Loucy (cell line): ENCODE results near the gene NIN.
A peak's percentile ranks its signal among the peaks of the same experiment; 100 is the strongest.

Experiments used
- H2AFZ ChIP-seq: fragments of 200-600 bp; sonication (generic); 2 replicates; pipeline ENCODE4 v1.6.0; 2016; ENCODE audit warnings: antibody characterized with exemption, mild to moderate bottlenecking, low read length, moderate library complexity
- H3F3A ChIP-seq: fragments of 200-600 bp; 2 replicates; pipeline ENCODE4 v1.6.0; 2016; ENCODE audit warnings: antibody characterized with exemption, low read depth, mild to moderate bottlenecking
- H3K27me3 ChIP-seq: fragments of 200-600 bp; sonication (generic); 2 replicates; pipeline ENCODE4 v1.6.1; 2014; ENCODE audit warnings: low read length, mild to moderate bottlenecking; ENCODE audit not compliant: insufficient read depth, poor library complexity, severe bottlenecking
- H3K36me3 ChIP-seq: fragments of 200-600 bp; sonication (generic); 2 replicates; pipeline ENCODE4 v1.6.1; 2016; ENCODE audit warnings: low read length; ENCODE audit not compliant: insufficient read depth
- H3K4me1 ChIP-seq: fragments of 200-600 bp; sonication (generic); 2 replicates; pipeline ENCODE4 v1.5.1; 2014; ENCODE audit warnings: low read length, mild to moderate bottlenecking; ENCODE audit not compliant: insufficient read depth, poor library complexity, severe bottlenecking
- H3K4me2 ChIP-seq: fragments of 200-600 bp; sonication (generic); 2 replicates; pipeline ENCODE4 v1.6.0; 2014; ENCODE audit warnings: antibody characterized with exemption, low read length, low read depth, mild to moderate bottlenecking; ENCODE audit not compliant: poor library complexity, severe bottlenecking
- H3K4me3 ChIP-seq: fragments of 200-600 bp; sonication (generic); 2 replicates; pipeline ENCODE4 v1.5.1; 2014; ENCODE audit warnings: low read length, mild to moderate bottlenecking, mixed read lengths; ENCODE audit not compliant: poor library complexity, severe bottlenecking
- H3K79me2 ChIP-seq: fragments of 200-600 bp; sonication (generic); 2 replicates; pipeline ENCODE4 v1.6.1; 2014; ENCODE audit warnings: low read length; ENCODE audit not compliant: insufficient read depth
- H3K9ac ChIP-seq: fragments of 200-600 bp; sonication (generic); 2 replicates; pipeline ENCODE4 v1.6.0; 2014; ENCODE audit warnings: mild to moderate bottlenecking, low read depth, low read length, moderate library complexity; ENCODE audit not compliant: poor library complexity, severe bottlenecking
- H3K9me2 ChIP-seq: fragments of 200-600 bp; sonication (generic); replicated peaks from 2 replicates; pipeline ENCODE4 v1.6.1; 2016; ENCODE audit warnings: low read depth, low read length, mixed read lengths
- H3K9me3 ChIP-seq: fragments of 200-600 bp; sonication (generic); 2 replicates; pipeline ENCODE4 v1.6.1; 2014; ENCODE audit warnings: mild to moderate bottlenecking, antibody characterized with exemption, low read length, low read depth; ENCODE audit not compliant: insufficient read depth
- H4K20me1 ChIP-seq: fragments of 200-600 bp; sonication (generic); 2 replicates; pipeline ENCODE4 v1.6.0; 2014; ENCODE audit warnings: antibody characterized with exemption, low read length, mild to moderate bottlenecking; ENCODE audit not compliant: insufficient read depth, poor library complexity, severe bottlenecking
- EZH2phosphoT487 ChIP-seq: fragments of 200-600 bp; IDR thresholded peaks from 2 replicates; pipeline ENCODE4 v1.6.1; 2018; ENCODE audit warnings: antibody characterized with exemption, mild to moderate bottlenecking, moderate library complexity, borderline replicate concordance
- TF ChIP-seq, protein P1 (sequence below): fragments of 200-600 bp; sonication (generic); conservative IDR thresholded peaks from 2 replicates; pipeline ENCODE4 v1.5.1; 2014; ENCODE audit warnings: mild to moderate bottlenecking, antibody characterized with exemption, low read length

NIN gene

DNA sequence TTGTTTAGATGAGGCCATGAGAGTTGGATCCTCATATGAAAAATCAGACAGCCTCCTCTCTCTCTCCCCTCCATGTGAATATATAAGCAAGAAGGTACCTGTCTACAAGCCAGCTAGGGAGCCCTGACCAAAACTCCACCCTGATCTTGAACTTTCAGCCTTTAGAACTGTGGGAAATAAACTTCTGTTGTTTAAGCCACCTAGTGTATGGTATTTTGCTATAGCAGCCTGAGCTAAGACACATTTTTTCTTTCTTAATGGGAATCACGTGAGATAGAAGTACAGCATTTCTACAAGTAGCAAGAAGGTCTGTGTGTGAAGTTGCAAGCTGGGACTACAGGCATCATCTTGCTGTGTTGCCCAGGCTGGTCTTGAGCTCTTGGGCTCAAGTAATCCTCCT lies 24.6 kb upstream of the NIN start:
- 0 out of 2 replicates have a peak, but pooled peaks cover 3% of the 10 kb centered on the region for H3F3A ChIP-seq
- H3K4me2 ChIP-seq = peak overlapping the region; percentile 33
- no peak overlapping the region for H3K4me3 ChIP-seq
- H2AFZ ChIP-seq = 0 out of 2 replicates have a peak overlapping the region, but pooled peaks have one; percentile 41
- peaks cover 43% of the 10 kb centered on the region for H3K4me1 ChIP-seq
- H3K9ac ChIP-seq = peak overlapping the region; percentile 53
- no peaks in the 10 kb centered on the region for H3K36me3 ChIP-seq
- TF ChIP-seq, protein P1, sequence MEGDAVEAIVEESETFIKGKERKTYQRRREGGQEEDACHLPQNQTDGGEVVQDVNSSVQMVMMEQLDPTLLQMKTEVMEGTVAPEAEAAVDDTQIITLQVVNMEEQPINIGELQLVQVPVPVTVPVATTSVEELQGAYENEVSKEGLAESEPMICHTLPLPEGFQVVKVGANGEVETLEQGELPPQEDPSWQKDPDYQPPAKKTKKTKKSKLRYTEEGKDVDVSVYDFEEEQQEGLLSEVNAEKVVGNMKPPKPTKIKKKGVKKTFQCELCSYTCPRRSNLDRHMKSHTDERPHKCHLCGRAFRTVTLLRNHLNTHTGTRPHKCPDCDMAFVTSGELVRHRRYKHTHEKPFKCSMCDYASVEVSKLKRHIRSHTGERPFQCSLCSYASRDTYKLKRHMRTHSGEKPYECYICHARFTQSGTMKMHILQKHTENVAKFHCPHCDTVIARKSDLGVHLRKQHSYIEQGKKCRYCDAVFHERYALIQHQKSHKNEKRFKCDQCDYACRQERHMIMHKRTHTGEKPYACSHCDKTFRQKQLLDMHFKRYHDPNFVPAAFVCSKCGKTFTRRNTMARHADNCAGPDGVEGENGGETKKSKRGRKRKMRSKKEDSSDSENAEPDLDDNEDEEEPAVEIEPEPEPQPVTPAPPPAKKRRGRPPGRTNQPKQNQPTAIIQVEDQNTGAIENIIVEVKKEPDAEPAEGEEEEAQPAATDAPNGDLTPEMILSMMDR = no peak
- no peak for TF ChIP-seq EZH2phosphoT487
- no peaks in the 10 kb centered on the region for H3K9me3 ChIP-seq
- H3K9me2 ChIP-seq = no peaks in the 10 kb centered on the region
- no peaks in the 10 kb centered on the region for H4K20me1 ChIP-seq
- no peaks in the 10 kb centered on the region for H3K79me2 ChIP-seq
- H3K27me3 ChIP-seq = no peaks in the 10 kb centered on the region

DNA sequence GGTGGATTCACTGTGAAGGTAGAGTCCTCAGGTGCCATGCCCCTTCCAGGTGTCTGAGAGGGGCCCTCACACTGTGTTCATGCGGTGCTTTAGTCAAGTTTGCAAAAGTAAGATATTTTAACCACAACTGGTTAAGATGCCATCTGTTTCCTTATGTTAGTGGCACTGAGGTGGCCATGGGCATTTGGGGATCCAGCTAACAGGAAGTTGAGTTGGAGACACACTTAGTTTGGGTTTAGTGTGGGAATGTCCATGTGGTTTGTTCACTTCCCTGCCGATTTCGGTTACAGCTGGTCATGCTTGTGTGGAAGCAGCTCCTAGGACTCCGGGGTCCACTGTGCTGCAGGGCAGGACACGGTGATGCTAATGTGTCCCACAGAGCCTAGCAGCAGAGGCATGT lies 23.6 kb upstream of the NIN start:
- no peak for TF ChIP-seq EZH2phosphoT487
- TF ChIP-seq, protein P1 = no peak
- Histone ChIP-seq H3K9me2 (no peaks in the 10 kb centered on the region), H3K9me3 (no peaks in the 10 kb centered on the region), H3K4me3 (peak overlapping the region; percentile 10), H3K4me2 (peak overlapping the region; percentile 33), H3K36me3 (no peaks in the 10 kb centered on the region), H3K9ac (peak overlapping the region; percentile 53), H3F3A (0 out of 2 replicates have a peak, but pooled peaks cover 3% of the 10 kb centered on the region), H3K4me1 (peaks cover 34% of the 10 kb centered on the region), H4K20me1 (no peaks in the 10 kb centered on the region), H2AFZ (peak overlapping the region; percentile 6), H3K79me2 (no peaks in the 10 kb centered on the region), H3K27me3 (no peaks in the 10 kb centered on the region)

DNA sequence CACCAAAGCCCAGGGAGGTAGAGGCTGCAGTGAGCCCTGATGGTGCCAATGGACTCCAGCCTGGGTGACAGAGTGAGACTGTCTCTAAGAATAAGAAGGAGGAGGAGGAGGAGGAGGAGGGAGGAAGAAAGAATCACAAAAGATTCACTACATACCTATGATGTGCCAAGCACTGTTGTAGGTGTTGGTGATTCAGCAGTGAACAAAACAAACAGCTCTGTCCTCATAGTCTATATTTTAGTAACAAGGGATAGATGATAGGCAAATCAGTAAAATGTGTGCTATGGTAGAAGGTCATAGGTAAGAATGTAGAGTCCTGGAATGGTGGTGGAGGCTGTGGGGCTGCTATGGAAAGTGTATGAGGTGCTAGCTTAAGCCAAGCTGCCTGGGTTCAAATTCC lies 22.9 kb upstream of the NIN start:
- Histone ChIP-seq H3K79me2 (no peaks in the 10 kb centered on the region), H4K20me1 (no peaks in the 10 kb centered on the region), H3K27me3 (no peaks in the 10 kb centered on the region), H3K9me2 (no peaks in the 10 kb centered on the region), H3K9ac (peak overlapping the region; percentile 53), H3K4me3 (peak overlapping the region; percentile 5), H3F3A (0 out of 2 replicates have a peak, but pooled peaks cover 3% of the 10 kb centered on the region), H3K4me2 (peak overlapping the region; percentile 33), H3K4me1 (peaks cover 28% of the 10 kb centered on the region), H2AFZ (peak overlapping the region; percentile 6), H3K36me3 (no peaks in the 10 kb centered on the region), H3K9me3 (no peaks in the 10 kb centered on the region)
- no peak for TF ChIP-seq EZH2phosphoT487
- TF ChIP-seq, protein P1 = no peak
